Glutamatergic neuron (in vitro differentiated cells): ENCODE results near the gene SRCIN1. TPM values are rescaled to one million over a fixed set of nuclear protein-coding genes. Genes with fewer than 3 reads are reported as not detected.
"Not testable (repeated sequence)": the region's sequence is repeated elsewhere in the genome, so short reads cannot be mapped to it uniquely, and the experiment has no call there.

ENCODE experiments used
- DNase-seq: peaks from one replicate; pipeline ENCODE4 v3.0.0; 2022
- H3K27ac Mint-ChIP-seq: one replicate; pipeline ENCODE4 v1.8.0; 2020; ENCODE audit warnings: mild to moderate bottlenecking, mixed read lengths, inconsistent platforms; ENCODE audit not compliant: unreplicated experiment
- H3K27me3 Mint-ChIP-seq: one replicate; pipeline ENCODE4 v1.8.0; 2020; ENCODE audit warnings: mild to moderate bottlenecking, moderate library complexity, mixed read lengths, inconsistent platforms; ENCODE audit not compliant: unreplicated experiment
- H3K36me3 Mint-ChIP-seq: one replicate; pipeline ENCODE4 v1.8.0; 2020; ENCODE audit warnings: mild to moderate bottlenecking, mixed read lengths, inconsistent platforms; ENCODE audit not compliant: unreplicated experiment
- H3K4me1 Mint-ChIP-seq: one replicate; pipeline ENCODE4 v1.8.0; 2020; ENCODE audit warnings: mild to moderate bottlenecking, low read depth, mixed read lengths, inconsistent platforms; ENCODE audit not compliant: unreplicated experiment
- H3K4me3 Mint-ChIP-seq: one replicate; pipeline ENCODE4 v1.8.0; 2020; ENCODE audit warnings: mild to moderate bottlenecking, mixed read lengths, inconsistent platforms; ENCODE audit not compliant: unreplicated experiment
- H3K9me3 Mint-ChIP-seq: one replicate; pipeline ENCODE4 v1.8.0; 2020; ENCODE audit warnings: mild to moderate bottlenecking, moderate library complexity, mixed read lengths, inconsistent platforms; ENCODE audit not compliant: unreplicated experiment
- CTCF ChIP-seq: fragments of 200-600 bp; sonication (generic); IDR thresholded peaks from one replicate; pipeline ENCODE4 v1.5.0; 2021; ENCODE audit not compliant: partially characterized antibody, unreplicated experiment
- total RNA-seq: library from RNA; stranded (reverse); fragmentation: NEBNext Ultra II Directional; extraction: Animal tissue kit (Norgen Biotek cat#: 25700); gene quantifications from one replicate; pipeline ENCODE4 v1.2.1, GENCODE V29; 2021; ENCODE audit not compliant: unreplicated experiment

SRCIN1 gene
- total RNA-seq, 1 donor from 2014 or later = 20.8 TPM

- H3K4me3 Mint-ChIP-seq = no peak overlapping the region
- H3K4me1 Mint-ChIP-seq = no peaks in the 10 kb centered on the region
- no peaks in the 10 kb centered on the region for H3K27me3 Mint-ChIP-seq
- no peak for TF ChIP-seq CTCF
- peaks cover 5% of the 10 kb centered on the region for H3K9me3 Mint-ChIP-seq
- H3K27ac Mint-ChIP-seq = no peak overlapping the region
- DNase-seq = no peak
- no peaks in the 10 kb centered on the region for H3K36me3 Mint-ChIP-seq
These were observed 19.7 kb upstream of the SRCIN1 start for GRCh38 chr17:38625482-38625881.

- not testable (repeated sequence) for H3K4me3 Mint-ChIP-seq, H3K4me1 Mint-ChIP-seq, H3K9me3 Mint-ChIP-seq, H3K27ac Mint-ChIP-seq, H3K27me3 Mint-ChIP-seq, DNase-seq, H3K36me3 Mint-ChIP-seq
These were observed 19.1 kb upstream of the SRCIN1 start for GRCh38 chr17:38624782-38625355.

GRCh38 chr17:38621538-38621937 lies 15.8 kb upstream of the SRCIN1 start:
- H3K36me3 Mint-ChIP-seq = no peaks in the 10 kb centered on the region
- peaks cover 8% of the 10 kb centered on the region for H3K27me3 Mint-ChIP-seq
- peaks cover 6% of the 10 kb centered on the region for H3K9me3 Mint-ChIP-seq
- TF ChIP-seq CTCF = no peak
- peaks cover 10% of the 10 kb centered on the region for H3K4me1 Mint-ChIP-seq
- no peak overlapping the region for H3K27ac Mint-ChIP-seq
- no peak overlapping the region for H3K4me3 Mint-ChIP-seq
- DNase-seq = no peak

- no peaks in the 10 kb centered on the region for H3K36me3 Mint-ChIP-seq
- no peak for DNase-seq
- H3K9me3 Mint-ChIP-seq = peaks cover 9% of the 10 kb centered on the region
- peaks cover 14% of the 10 kb centered on the region for H3K4me1 Mint-ChIP-seq
- no peak for TF ChIP-seq CTCF
- H3K27ac Mint-ChIP-seq = no peak overlapping the region
- H3K4me3 Mint-ChIP-seq = no peak overlapping the region
- H3K27me3 Mint-ChIP-seq = peaks cover 8% of the 10 kb centered on the region
These were observed 15.0 kb upstream of the SRCIN1 start for GRCh38 chr17:38620551-38621277.

- no peak for TF ChIP-seq CTCF
- H3K4me3 Mint-ChIP-seq = no peak overlapping the region
- H3K9me3 Mint-ChIP-seq = peaks cover 9% of the 10 kb centered on the region
- H3K27me3 Mint-ChIP-seq = peaks cover 8% of the 10 kb centered on the region
- H3K4me1 Mint-ChIP-seq = peaks cover 14% of the 10 kb centered on the region
- H3K36me3 Mint-ChIP-seq = no peaks in the 10 kb centered on the region
- no peak overlapping the region for H3K27ac Mint-ChIP-seq
- DNase-seq = no peak
These were observed 14.3 kb upstream of the SRCIN1 start for GRCh38 chr17:38619937-38620550.
